T-helper 1 cell treated with Interleukin-12 subunit alpha and Interleukin-12 subunit beta and Interleukin-4 antibody, amounts not matched to agents 30 ng/mL and 1 ng/mL, for 36 hours (primary cell): ENCODE data around the gene BNC2. TPM values are rescaled to one million over a fixed set of nuclear protein-coding genes. Genes with fewer than 3 reads are reported as not detected.
"Not testable (repeated sequence)": the region's sequence is repeated elsewhere in the genome, so short reads cannot be mapped to it uniquely, and the experiment has no call there.

Experiments used
- intact Hi-C: fragments of 100-400 bp; cut with micrococcal nuclease; formaldehyde crosslinking; loops from one replicate; pipeline ENCODE4 v1.15.1; 2024
- total RNA-seq: library from RNA; stranded (reverse); gene quantifications from 2 replicates; pipeline ENCODE4 v1.2.3, GENCODE V29; 2022

The BNC2 gene
- total RNA-seq, 1 donor from 2014 or later = not detected

GRCh38 chr9:16461137-16461840 lies 409.2 kb downstream of the BNC2 start:
- intact Hi-C loops = no loop called here

GRCh38 chr9:16460696-16461095 lies 409.8 kb downstream of the BNC2 start:
- intact Hi-C loops = no loop called here

- intact Hi-C loops = no loop called here
These were observed 410.9 kb downstream of the BNC2 start for GRCh38 chr9:16459421-16460148.

- intact Hi-C loops = no loop called here
These were observed 411.6 kb downstream of the BNC2 start for GRCh38 chr9:16458696-16459420.

- intact Hi-C loops = no loop called here
These were observed 414.6 kb downstream of the BNC2 start for GRCh38 chr9:16455842-16456241.

GRCh38 chr9:16453390-16453789 lies 417.1 kb downstream of the BNC2 start:
- intact Hi-C loops = no loop called here

GRCh38 chr9:16450578-16450977 lies 419.9 kb downstream of the BNC2 start:
- intact Hi-C loops = no loop called here

- intact Hi-C loops = no loop called here
These were observed 420.4 kb downstream of the BNC2 start for GRCh38 chr9:16450043-16450442.

- intact Hi-C loops = no loop called here
These were observed 421.3 kb downstream of the BNC2 start for GRCh38 chr9:16449076-16449730.

GRCh38 chr9:16447946-16448345 lies 422.5 kb downstream of the BNC2 start:
- intact Hi-C loops = no loop called here

GRCh38 chr9:16446636-16447035 lies 423.8 kb downstream of the BNC2 start:
- intact Hi-C loops = no loop called here

GRCh38 chr9:16445141-16445920 lies 425.1 kb downstream of the BNC2 start:
- intact Hi-C loops = no loop called here

- intact Hi-C loops = no loop called here
These were observed 427.8 kb downstream of the BNC2 start for GRCh38 chr9:16442622-16443021.

GRCh38 chr9:16441791-16442190 lies 428.7 kb downstream of the BNC2 start:
- intact Hi-C loops = no loop called here

- intact Hi-C loops = not testable (repeated sequence)
These were observed 431.6 kb downstream of the BNC2 start for GRCh38 chr9:16438831-16439230.

- intact Hi-C loops = no loop called here
These were observed 433.9 kb downstream of the BNC2 start for GRCh38 chr9:16436545-16436944.

GRCh38 chr9:16434526-16434925 lies 435.9 kb downstream of the BNC2 start:
- intact Hi-C loops = no loop called here

GRCh38 chr9:16433494-16433893 lies 437.0 kb downstream of the BNC2 start:
- intact Hi-C loops = no loop called here

GRCh38 chr9:16431666-16432392 lies 438.6 kb downstream of the BNC2 start:
- intact Hi-C loops = no loop called here

GRCh38 chr9:16429671-16430070 lies 440.8 kb downstream of the BNC2 start:
- intact Hi-C loops = no loop called here
